ENCODE measurements around the gene MGRN1. TPM values are rescaled to one million over a fixed set of nuclear protein-coding genes. Genes with fewer than 3 reads are reported as not detected.

MGRN1 gene
- total and polyA plus RNA-seq, 2 donors from 2014 or later = 19.7 to 90.8 TPM

- H3K36me3 ChIP-seq (ENCODE audit: control insufficient read depth in 2 of 3, insufficient read depth in 3 of 3, low read length in 3 of 3) = peaks cover 0 to 27% (median 22%) of the 10 kb centered on the region in 3 donors
- H3K27ac ChIP-seq (ENCODE audit: low read depth in 2 of 2, low read length in 2 of 2) = no peak overlapping the region
- H3K9me3 ChIP-seq (ENCODE audit: control insufficient read depth in 2 of 3, insufficient read depth in 1 of 3, low read length in 3 of 3) = no peaks in the 10 kb centered on the region
- no peak for FAIRE-seq
- no peak overlapping the region for H3K4me3 ChIP-seq (ENCODE audit: low read length in 3 of 3)
- no peak for TF ChIP-seq CTCF (IDR thresholded peaks at IDR 0.05; ENCODE audit: borderline replicate concordance, extremely low read depth, insufficient read depth)
- H3K4me1 ChIP-seq (ENCODE audit: control insufficient read depth in 2 of 3, insufficient read depth in 2 of 3, low read depth in 1 of 3, low read length in 3 of 3) = no peaks in the 10 kb centered on the region
- intact Hi-C loops (cut with DNase I) = no loop called here
- peak in 1 of 5 donors; percentile 46 for DNase-seq
- no peak overlapping the region for H3K9ac ChIP-seq (ENCODE audit: low read length in 3 of 3)
- no peaks in the 10 kb centered on the region for H3K27me3 ChIP-seq (ENCODE audit: control insufficient read depth, insufficient read depth, low read length)
Observed at GRCh38 chr16:4726616-4727015, 102.0 kb downstream of the MGRN1 start.

- peaks cover 0 to 23% (median 22%) of the 10 kb centered on the region in 3 donors for H3K36me3 ChIP-seq (ENCODE audit: control insufficient read depth in 2 of 3, insufficient read depth in 3 of 3, low read length in 3 of 3)
Observed at GRCh38 chr16:4728676-4729075, 104.0 kb downstream of the MGRN1 start.

DNA sequence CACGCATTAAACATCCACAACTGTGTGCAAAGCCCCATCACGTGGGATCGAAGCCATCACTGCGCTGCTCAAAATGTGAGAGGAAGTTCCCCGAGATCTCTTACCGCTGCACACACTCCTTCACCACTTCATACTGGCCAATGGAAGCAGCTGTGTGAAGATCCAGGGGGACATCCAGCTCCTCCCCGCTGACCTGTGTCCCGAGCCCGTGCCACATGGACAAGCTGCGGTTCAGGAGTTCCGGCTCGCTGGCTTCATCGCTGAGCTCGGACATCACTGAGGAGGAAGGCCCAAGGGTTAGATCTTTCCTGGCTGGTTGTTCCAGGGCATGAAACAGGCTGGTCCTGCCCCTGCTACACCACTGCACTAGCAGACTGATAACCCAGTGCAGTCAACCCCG lies 105.2 kb downstream of the MGRN1 start:
- FAIRE-seq (no peak), DNase-seq (peak in 1 of 5 donors; percentile 49)
- Histone ChIP-seq H3K4me1 (ENCODE audit: control insufficient read depth in 2 of 3, insufficient read depth in 2 of 3, low read depth in 1 of 3, low read length in 3 of 3) (peaks cover 0 to 3% (median under 1%) of the 10 kb centered on the region in 3 donors), H3K9me3 (ENCODE audit: control insufficient read depth in 2 of 3, insufficient read depth in 1 of 3, low read length in 3 of 3) (no peaks in the 10 kb centered on the region), H3K36me3 (ENCODE audit: control insufficient read depth in 2 of 3, insufficient read depth in 3 of 3, low read length in 3 of 3) (peaks cover 0 to 23% (median 19%) of the 10 kb centered on the region in 3 donors), H3K27ac (ENCODE audit: low read depth in 2 of 2, low read length in 2 of 2) (no peak overlapping the region), H3K9ac (ENCODE audit: low read length in 3 of 3) (no peak overlapping the region), H3K27me3 (ENCODE audit: control insufficient read depth, insufficient read depth, low read length) (no peaks in the 10 kb centered on the region), H3K4me3 (ENCODE audit: low read length in 3 of 3) (no peak overlapping the region)
- no peak for TF ChIP-seq CTCF (IDR thresholded peaks at IDR 0.05; ENCODE audit: borderline replicate concordance, extremely low read depth, insufficient read depth)
- intact Hi-C loops (cut with DNase I) = no loop called here

More at GRCh38 chr16:4728676-4729075, 104.0 kb downstream of the MGRN1 start:
- DNase-seq (peak in 1 of 5 donors; percentile 23), FAIRE-seq (no peak)
- no peak overlapping the region for H3K27ac ChIP-seq (ENCODE audit: low read depth in 2 of 2, low read length in 2 of 2)
- peaks cover 0 to 2% (median 0%) of the 10 kb centered on the region in 3 donors for H3K4me1 ChIP-seq (ENCODE audit: control insufficient read depth in 2 of 3, insufficient read depth in 2 of 3, low read depth in 1 of 3, low read length in 3 of 3)
- intact Hi-C loops (cut with DNase I) = no loop called here
- TF ChIP-seq CTCF (IDR thresholded peaks at IDR 0.05; ENCODE audit: borderline replicate concordance, extremely low read depth, insufficient read depth) = no peak
- H3K4me3 ChIP-seq (ENCODE audit: low read length in 3 of 3) = no peak overlapping the region
- no peaks in the 10 kb centered on the region for H3K27me3 ChIP-seq (ENCODE audit: control insufficient read depth, insufficient read depth, low read length)
- no peak overlapping the region for H3K9ac ChIP-seq (ENCODE audit: low read length in 3 of 3)
- H3K9me3 ChIP-seq (ENCODE audit: control insufficient read depth in 2 of 3, insufficient read depth in 1 of 3, low read length in 3 of 3) = no peaks in the 10 kb centered on the region

All from kidney (tissue), 14 donors.